ENCODE data around the gene NCOR1. TPM values are rescaled to one million over a fixed set of nuclear protein-coding genes. Genes with fewer than 3 reads are reported as not detected.

The NCOR1 gene
- total RNA-seq, 1 donor from 2014 or later = 205 TPM

Other genes with a start within 250 kb of the NCOR1 start
- 29.9 TPM for gene ZSWIM7, start 215.8 kb downstream of the NCOR1 start, total RNA-seq
- gene TTC19, start 215.7 kb downstream of the NCOR1 start, total RNA-seq = 61.6 TPM
- 66.2 TPM for gene PIGL, start 1.7 kb upstream of the NCOR1 start, total RNA-seq
- 44.0 TPM for gene CENPV, start 137.9 kb upstream of the NCOR1 start, total RNA-seq
- 1,159 TPM for gene UBB, start 165.6 kb upstream of the NCOR1 start, total RNA-seq
- gene TRPV2, start 200.0 kb upstream of the NCOR1 start, total RNA-seq = 13.6 TPM